GM18873 (cell line): ENCODE measurements around the gene SIPA1L3.
"Not testable (repeated sequence)": the region's sequence is repeated elsewhere in the genome, so short reads cannot be mapped to it uniquely, and the experiment has no call there.

Source experiments
- ATAC-seq: cut with Tn5 transposase; IDR thresholded peaks from one replicate; pipeline ENCODE4 v1.9.1; 2021; ENCODE audit warnings: mild to moderate bottlenecking, moderate library complexity, moderate number of reproducible peaks; ENCODE audit not compliant: unreplicated experiment, low FRiP score

SIPA1L3 gene

DNA sequence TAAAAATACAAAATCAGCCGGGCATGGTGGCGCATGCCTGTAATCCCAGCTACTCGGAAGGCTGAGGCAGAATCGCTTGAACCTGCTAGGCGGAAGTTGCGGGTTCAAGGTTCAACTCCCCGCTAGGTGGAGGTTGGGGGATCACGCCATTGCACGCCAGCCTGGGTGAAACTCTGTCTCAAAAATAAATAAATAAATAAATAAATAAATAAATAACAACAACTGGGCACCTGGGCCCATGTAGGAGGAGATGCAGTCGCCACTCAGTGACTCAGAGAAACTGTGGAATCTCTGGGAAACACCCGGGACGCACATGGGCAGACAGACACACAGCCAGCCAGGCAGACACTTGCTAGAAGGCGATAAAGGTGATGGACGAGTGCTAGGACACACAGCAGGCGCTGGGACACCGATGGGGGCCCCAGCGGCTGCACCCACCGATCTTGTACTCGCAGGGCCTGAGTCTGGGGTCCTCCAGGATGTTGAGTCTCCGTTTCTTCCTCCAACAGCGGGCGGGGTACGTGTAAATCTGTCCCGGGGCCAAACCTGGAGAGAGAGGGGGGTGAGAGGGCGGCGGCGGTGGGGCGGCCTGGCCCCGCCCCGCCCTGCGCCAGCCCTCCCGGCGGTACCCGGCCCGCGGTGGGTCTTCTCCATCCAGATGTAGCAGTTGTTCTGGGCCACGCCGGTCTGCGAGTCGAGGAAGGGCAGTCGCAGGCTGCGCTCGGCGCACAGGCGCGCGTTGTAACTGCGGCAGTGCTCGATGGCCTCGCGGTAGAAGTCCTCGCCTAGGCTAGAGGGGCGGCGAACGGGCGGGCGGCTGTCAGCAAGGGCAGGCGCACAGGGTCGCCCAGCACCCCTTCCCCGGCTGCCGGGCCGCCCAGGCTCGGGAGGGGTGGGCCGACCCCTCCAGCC is 315.2 kb downstream of the SIPA1L3 start:
- no peak for ATAC-seq

DNA sequence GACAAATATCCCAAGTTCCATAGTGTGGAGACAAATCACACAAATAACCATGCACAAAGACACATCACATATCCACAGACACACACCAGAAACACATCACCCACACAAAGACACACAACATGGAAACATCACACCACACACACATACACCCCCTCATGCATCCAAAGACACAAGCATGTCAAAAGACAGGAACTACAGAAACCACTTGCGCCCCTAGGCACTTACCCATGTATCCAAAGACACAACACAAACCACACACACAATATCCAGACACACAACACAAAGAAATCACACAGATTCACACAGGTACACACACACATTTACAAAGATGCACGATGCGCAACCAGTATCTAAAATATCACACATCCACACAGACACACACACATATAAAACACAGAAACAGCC is 316.1 kb downstream of the SIPA1L3 start:
- no peak for ATAC-seq

DNA sequence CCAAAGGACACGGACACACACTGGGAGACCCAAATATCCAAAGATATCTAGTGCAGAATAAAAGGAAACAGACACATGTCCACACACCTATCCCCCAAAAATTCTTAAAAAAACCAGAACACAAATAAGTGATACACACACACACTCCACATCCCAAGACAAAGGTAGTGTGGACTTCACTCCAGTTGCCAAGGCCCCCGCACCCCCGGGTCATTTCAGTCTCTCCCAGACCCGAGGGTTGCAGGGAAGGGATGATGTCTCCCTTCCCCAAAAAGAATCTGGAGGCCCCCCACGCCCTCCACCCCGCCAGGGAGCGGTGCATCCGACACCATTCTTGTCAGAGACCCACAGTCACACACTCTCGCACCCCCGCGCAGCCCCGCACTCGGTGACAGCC is 316.6 kb downstream of the SIPA1L3 start:
- no peak for ATAC-seq

GRCh38 chr19:38224014-38224862 is 317.2 kb downstream of the SIPA1L3 start, which contains the start of gene DPF1:
DPF1 (minus strand) TSS chr19:38224222; CDS start chr19:38224142, 80 bp downstream.
- ATAC-seq, result no peak

GRCh38 chr19:38224863-38225218 is 317.8 kb downstream of the SIPA1L3 start:
- not testable (repeated sequence) for ATAC-seq

- no peak for ATAC-seq
Measured at GRCh38 chr19:38227287-38228004, 320.4 kb downstream of the SIPA1L3 start.

DNA sequence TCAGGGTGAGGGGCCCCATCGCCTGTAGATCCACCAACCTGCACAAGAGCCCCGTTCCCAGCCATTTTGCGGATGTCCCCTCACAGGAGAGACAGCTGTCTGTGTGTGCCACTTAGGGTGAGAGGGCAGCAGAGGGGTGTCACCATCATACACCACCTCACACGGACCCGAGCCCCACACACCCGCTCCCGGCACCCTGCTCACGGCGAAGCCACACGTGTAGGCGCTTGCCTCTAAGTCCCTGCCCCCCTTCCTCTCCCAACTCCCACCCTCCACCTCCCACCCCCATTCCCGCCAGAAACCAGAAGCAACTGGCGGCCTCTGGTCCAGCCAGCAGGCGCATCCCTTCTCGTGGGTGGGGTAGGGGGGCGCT is 321.0 kb downstream of the SIPA1L3 start:
- ATAC-seq, result no peak

GRCh38 chr19:38228491-38229439 is 321.8 kb downstream of the SIPA1L3 start:
- ATAC-seq, result no peak

GRCh38 chr19:38229585-38230073 is 322.6 kb downstream of the SIPA1L3 start:
- no peak for ATAC-seq

GRCh38 chr19:38230506-38231133 is 323.6 kb downstream of the SIPA1L3 start:
- ATAC-seq, result not testable (repeated sequence)

DNA sequence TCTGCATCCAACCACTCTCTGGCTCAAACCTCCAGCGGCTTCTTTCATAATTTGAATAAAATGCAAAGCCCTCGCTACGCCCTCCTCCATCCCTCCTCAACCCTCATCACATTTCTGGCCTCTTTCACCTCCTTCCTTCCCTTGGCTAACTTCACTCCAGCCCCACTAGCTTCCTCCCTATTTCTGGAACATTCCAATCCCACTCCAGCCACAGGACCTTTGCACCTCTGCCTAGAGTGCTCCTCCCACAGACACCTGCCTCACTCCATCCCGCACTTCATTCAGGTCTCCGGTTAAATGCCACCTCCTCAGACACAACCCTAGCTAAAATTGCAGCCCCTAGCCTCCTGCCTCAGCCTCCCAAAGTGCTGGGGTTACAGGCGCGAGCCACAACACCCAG is 324.9 kb downstream of the SIPA1L3 start:
- ATAC-seq, result no peak

DNA sequence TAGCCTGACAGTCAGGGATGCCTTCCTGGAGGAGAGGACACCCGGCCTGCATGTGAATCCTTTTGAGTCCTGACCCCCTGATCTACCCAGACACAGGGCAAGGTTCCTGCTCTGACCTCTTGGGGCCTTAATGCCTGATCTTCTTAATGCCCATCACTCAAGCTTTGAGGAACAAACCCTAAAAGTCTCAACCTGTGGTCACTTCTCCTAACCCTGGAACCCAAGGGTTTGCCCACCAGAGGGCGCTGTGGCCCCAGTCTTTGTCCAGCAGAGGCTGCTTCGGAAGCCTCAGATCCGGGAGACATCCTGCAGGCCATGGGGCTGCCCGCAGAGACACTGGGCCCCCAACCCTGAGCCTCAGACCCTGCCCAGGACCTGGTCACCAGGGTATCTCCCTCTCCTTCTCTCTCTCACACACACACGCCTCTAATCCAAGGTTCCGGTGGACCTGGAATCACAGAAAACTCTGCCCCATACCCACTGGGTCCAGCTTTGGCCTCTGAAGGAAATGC is 326.8 kb downstream of the SIPA1L3 start:
- ATAC-seq, result no peak

- no peak for ATAC-seq
Measured at GRCh38 chr19:38234615-38235014, 327.6 kb downstream of the SIPA1L3 start.

- ATAC-seq, result no peak
Measured at GRCh38 chr19:38239816-38240215, 332.8 kb downstream of the SIPA1L3 start.

DNA sequence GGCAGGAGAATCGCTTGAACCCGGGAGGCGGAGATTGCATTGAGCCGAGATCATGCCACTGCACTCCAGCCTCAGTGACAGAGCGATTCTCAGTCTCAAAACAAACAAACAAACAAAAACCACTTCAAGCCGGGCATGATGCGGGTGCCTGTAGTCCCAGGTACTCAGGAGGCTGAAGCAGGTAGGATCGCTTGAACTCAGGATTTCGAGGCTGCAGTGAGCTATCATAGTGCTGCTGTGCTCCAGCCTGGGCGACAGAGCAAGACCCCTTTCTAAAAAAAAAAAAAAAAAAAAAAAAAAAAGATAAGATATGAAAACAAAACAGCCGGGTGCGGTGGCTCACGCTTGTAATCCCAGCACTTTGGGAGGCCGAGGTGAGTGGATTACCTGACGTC is 336.3 kb downstream of the SIPA1L3 start:
- no peak for ATAC-seq

DNA sequence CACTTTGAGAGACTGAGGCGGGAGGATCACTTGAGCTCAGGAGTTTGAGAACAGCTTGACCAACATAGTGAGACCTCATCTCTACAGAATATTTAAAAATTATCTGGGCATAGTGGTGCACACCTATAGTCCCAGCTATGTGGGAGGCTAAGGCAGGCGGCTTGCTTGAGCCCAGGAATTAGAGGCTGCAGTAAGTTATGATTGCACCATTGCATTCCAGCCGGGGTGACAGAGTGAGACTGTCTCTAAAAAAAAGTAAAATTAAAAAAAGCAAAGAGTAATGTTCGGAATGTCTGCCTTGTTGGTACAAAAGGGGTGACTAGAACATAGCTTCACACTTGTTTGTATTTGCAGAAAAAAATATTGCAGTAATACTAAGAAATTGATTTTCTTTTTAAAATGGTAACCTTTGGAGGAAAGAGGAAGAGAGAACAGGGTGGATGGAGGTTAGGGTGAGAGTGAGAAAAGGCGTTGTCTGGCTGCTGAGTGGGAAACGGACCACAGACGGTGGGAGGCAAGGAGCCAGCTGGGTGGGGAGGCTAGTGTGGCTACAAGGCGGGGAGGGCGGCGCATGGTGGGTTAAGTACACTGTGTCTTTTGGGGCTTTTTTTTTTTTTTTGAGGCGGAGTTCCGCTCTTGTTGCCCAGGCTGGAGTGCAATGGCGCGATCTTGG is 339.0 kb downstream of the SIPA1L3 start:
- ATAC-seq, result no peak

GRCh38 chr19:38247126-38247525 is 340.1 kb downstream of the SIPA1L3 start:
- no peak for ATAC-seq

GRCh38 chr19:38247734-38248268 is 340.8 kb downstream of the SIPA1L3 start:
- ATAC-seq, result no peak
